ENCODE data around the gene DPP8. TPM values are rescaled to one million over a fixed set of nuclear protein-coding genes. Genes with fewer than 3 reads are reported as not detected.
A peak's percentile ranks its signal among the peaks of the same experiment; 100 is the strongest.

DPP8 gene
- total RNA-seq, 6 experiments from 2014 or later: 7.6 to 12.3 (median 10.3) TPM

DNA sequence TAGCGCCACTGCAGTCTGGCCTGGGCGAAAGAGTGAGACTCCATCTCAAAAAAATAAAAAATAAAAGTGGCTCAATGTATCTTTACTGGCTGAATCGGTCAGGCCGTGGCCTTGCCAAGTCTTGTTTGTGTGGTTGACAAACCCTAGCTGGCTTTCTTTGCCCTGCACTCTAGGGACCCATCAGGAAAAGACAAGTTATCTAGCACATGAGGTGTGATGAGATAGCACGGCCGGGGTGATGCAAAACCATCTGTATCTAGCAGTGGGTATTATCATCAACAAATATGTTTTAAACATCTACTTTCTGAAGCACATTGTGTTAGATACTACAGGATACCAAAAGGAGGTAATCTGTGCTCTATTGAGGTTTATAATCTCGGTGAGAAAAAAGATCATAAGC is 3.9 kb upstream of the DPP8 start:
- Histone ChIP-seq H3K27me3 (no peaks in the 10 kb centered on the region), H3K4me3 (no peak overlapping the region), H3K9me3 (no peaks in the 10 kb centered on the region), H3K27ac (no peak overlapping the region), H3K4me1 (peaks cover 0 to 5% (median 2%) of the 10 kb centered on the region in 4 donors), H3K36me3 (no peaks in the 10 kb centered on the region)
- ATAC-seq (no peak), DNase-seq (no peak)
- TF ChIP-seq, protein P1, sequence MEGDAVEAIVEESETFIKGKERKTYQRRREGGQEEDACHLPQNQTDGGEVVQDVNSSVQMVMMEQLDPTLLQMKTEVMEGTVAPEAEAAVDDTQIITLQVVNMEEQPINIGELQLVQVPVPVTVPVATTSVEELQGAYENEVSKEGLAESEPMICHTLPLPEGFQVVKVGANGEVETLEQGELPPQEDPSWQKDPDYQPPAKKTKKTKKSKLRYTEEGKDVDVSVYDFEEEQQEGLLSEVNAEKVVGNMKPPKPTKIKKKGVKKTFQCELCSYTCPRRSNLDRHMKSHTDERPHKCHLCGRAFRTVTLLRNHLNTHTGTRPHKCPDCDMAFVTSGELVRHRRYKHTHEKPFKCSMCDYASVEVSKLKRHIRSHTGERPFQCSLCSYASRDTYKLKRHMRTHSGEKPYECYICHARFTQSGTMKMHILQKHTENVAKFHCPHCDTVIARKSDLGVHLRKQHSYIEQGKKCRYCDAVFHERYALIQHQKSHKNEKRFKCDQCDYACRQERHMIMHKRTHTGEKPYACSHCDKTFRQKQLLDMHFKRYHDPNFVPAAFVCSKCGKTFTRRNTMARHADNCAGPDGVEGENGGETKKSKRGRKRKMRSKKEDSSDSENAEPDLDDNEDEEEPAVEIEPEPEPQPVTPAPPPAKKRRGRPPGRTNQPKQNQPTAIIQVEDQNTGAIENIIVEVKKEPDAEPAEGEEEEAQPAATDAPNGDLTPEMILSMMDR (IDR thresholded peaks at IDR 0.05): no peak
- 84% methylated on average over 6 of the region's 7 CpGs for WGBS (ENCODE audit: insufficient coverage, low coverage, low lambda C conversion rate, missing lambda C conversion rate)
- intact Hi-C loops (cut with DNase I): no loop called here

DNA sequence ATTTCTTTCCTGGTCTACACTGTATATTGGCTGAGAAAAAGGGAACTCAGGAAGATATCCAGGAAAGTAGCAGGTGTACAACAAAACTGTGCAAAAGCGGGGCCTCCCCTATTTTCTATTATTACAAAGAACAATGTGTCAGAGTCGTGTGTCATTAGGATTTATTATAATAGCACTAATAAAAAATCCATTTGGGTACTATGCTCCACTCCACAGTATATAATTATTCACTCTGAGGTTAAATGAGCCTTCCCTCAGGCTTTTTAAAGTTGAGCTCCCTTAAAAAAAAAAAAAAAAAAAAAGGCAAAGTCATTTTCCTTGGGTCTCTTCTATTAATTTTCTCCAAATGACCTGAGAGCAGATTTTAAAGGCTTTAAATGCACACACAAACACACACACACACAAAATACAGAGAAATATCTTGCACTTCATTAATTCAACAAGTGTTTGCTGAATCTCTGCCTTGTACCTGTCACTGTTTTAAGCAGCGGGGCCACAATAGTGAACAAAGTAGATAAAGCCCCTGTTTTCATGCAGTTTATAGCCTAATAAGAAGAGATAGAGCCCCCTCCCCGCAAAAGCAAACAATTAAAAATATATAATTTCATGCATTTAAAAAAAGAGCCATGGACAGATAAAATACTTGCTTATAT is 1.3 kb upstream of the DPP8 start:
- intact Hi-C loops (cut with DNase I): no loop called here
- DNase-seq (no peak), ATAC-seq (no peak)
- Histone ChIP-seq H3K9me3 (no peaks in the 10 kb centered on the region), H3K27ac (no peak overlapping the region), H3K27me3 (no peaks in the 10 kb centered on the region), H3K36me3 (no peaks in the 10 kb centered on the region), H3K4me3 (no peak overlapping the region), H3K4me1 (peaks cover 0 to 14% (median 6%) of the 10 kb centered on the region in 4 donors)
- WGBS (ENCODE audit: insufficient coverage, low coverage, low lambda C conversion rate, missing lambda C conversion rate): 78% methylated on average over 4 of the region's 4 CpGs
- TF ChIP-seq POLR2A (IDR thresholded peaks at IDR 0.05): no peak
- TF ChIP-seq, protein P1 (IDR thresholded peaks at IDR 0.05): no peak

DNA sequence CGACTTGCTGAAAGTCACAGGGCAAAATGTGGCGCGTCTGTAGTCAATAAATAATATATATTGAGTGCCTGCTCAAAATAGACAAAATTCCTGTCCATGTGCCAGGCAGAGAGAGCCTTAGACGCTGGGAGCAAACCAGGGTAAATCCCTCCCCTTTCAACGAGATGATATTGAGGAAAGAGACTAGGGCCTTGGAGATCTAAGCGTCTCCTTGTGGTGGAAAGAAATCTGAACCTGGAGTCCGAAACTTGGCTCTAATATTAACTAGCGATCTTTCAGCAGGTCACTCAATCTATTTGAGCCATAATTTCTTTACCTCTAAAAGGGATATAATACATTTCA is 348 bp upstream of the DPP8 start:
- Histone ChIP-seq H3K9me3 (no peaks in the 10 kb centered on the region), H3K4me1 (peaks cover 0 to 14% (median 6%) of the 10 kb centered on the region in 4 donors), H3K36me3 (no peaks in the 10 kb centered on the region), H3K27ac (peak overlapping the region in 1 of 3 donors; percentile 97), H3K4me3 (peak overlapping the region in 1 of 3 donors; percentile 100), H3K27me3 (no peaks in the 10 kb centered on the region)
- 27% methylated on average over 8 of the region's 8 CpGs for WGBS (ENCODE audit: insufficient coverage, low coverage, low lambda C conversion rate, missing lambda C conversion rate)
- DNase-seq (no peak), ATAC-seq (no peak)
- intact Hi-C loops (cut with DNase I): no loop called here
- TF ChIP-seq, protein P1 (IDR thresholded peaks at IDR 0.05): peak in 1 of 4 donors; percentile 16
- TF ChIP-seq POLR2A (IDR thresholded peaks at IDR 0.05): no peak

DNA sequence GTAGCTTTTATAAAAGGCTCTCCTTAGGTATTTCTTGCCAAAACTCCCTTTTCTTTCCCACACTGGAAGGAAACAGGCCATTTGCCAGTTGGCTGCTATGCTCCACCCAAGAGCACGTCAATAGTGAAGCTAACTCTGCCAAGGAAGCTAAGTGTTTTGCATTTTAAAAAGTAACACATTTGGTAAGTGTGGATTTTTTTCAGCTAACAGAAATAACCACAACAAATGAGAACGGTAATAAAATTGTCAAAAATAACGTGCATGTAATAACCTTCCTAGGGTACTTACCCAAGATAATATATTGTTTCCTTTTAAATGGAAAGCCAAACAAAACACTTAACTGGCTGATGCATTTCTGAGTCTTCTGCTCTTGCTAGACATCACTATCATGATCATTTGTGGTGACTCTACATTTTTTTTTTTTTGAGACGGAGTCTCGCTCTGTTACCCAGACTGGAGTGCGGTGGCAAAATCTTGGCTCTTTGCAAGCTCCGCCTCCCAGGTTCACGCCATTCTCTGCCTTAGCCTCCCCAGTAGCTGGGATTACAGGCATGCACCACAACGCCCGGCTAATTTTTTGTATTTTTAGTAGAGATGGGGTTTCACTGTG is 4.6 kb downstream of the DPP8 start:
- ATAC-seq (no peak), DNase-seq (no peak)
- no peaks in the 10 kb centered on the region for H3K9me3 ChIP-seq
- H3K4me3 ChIP-seq: no peak overlapping the region
- no peaks in the 10 kb centered on the region for H3K27me3 ChIP-seq
- 57% methylated on average over 10 of the region's 10 CpGs for WGBS (ENCODE audit: insufficient coverage, low coverage, low lambda C conversion rate, missing lambda C conversion rate)
- H3K27ac ChIP-seq: no peak overlapping the region
- intact Hi-C loops (cut with DNase I): no loop called here
- peaks cover 0 to 24% (median 2%) of the 10 kb centered on the region in 4 donors for H3K36me3 ChIP-seq
- H3K4me1 ChIP-seq: peaks cover 0 to 14% (median 6%) of the 10 kb centered on the region in 4 donors
- TF ChIP-seq, protein P1 (IDR thresholded peaks at IDR 0.05): no peak
- no peak for TF ChIP-seq POLR2A (IDR thresholded peaks at IDR 0.05)
